ENCODE data around the gene TCF20.

GRCh38 chr22:42282943-42283277, 12.5 kb upstream of the TCF20 start:
- TF ChIP-seq CTCF (IDR thresholded peaks at IDR 0.05) (no peak), POLR2A (IDR thresholded peaks at IDR 0.05; ENCODE audit: low read depth) (no peak)

Data from esophagus muscularis mucosa (tissue), 3 donors.